Measurements from ENCODE around the gene SLC25A34.

DNA sequence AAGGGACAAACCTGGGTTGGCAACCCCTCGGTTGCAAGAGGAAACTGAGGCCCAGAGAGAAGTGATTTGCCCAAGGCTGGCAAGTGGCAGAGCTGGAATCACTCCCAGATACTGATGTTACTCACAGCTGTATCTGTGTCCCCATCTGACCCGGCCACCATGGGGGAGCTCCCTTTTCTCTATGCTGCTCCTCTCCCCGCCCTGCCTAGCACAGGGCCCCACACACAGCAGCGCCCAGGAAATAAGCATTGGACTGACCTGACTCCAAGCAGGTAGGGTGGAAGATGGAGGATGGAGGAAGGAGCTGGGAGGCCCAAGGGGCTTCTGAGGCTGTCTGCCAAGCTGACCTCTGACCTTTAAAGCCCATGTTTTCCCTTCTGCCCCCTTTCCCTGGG, 19.6 kb downstream of the SLC25A34 start:
- TF ChIP-seq POLR2A (IDR thresholded peaks at IDR 0.05) = no peak
- TF ChIP-seq, protein P1, sequence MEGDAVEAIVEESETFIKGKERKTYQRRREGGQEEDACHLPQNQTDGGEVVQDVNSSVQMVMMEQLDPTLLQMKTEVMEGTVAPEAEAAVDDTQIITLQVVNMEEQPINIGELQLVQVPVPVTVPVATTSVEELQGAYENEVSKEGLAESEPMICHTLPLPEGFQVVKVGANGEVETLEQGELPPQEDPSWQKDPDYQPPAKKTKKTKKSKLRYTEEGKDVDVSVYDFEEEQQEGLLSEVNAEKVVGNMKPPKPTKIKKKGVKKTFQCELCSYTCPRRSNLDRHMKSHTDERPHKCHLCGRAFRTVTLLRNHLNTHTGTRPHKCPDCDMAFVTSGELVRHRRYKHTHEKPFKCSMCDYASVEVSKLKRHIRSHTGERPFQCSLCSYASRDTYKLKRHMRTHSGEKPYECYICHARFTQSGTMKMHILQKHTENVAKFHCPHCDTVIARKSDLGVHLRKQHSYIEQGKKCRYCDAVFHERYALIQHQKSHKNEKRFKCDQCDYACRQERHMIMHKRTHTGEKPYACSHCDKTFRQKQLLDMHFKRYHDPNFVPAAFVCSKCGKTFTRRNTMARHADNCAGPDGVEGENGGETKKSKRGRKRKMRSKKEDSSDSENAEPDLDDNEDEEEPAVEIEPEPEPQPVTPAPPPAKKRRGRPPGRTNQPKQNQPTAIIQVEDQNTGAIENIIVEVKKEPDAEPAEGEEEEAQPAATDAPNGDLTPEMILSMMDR (IDR thresholded peaks at IDR 0.05) = no peak

All from ovary (tissue), 3 donors.